Medulla oblongata (tissue), 1 donor: ENCODE measurements around the gene MAPK1.
"Not testable (repeated sequence)": the region's sequence is repeated elsewhere in the genome, so short reads cannot be mapped to it uniquely, and the experiment has no call there.

Experiments used
- DNase-seq: peaks from one replicate; pipeline ENCODE4 v3.0.0-alpha.2; 2015; ENCODE audit errors: extremely low spot score

The MAPK1 gene

DNA sequence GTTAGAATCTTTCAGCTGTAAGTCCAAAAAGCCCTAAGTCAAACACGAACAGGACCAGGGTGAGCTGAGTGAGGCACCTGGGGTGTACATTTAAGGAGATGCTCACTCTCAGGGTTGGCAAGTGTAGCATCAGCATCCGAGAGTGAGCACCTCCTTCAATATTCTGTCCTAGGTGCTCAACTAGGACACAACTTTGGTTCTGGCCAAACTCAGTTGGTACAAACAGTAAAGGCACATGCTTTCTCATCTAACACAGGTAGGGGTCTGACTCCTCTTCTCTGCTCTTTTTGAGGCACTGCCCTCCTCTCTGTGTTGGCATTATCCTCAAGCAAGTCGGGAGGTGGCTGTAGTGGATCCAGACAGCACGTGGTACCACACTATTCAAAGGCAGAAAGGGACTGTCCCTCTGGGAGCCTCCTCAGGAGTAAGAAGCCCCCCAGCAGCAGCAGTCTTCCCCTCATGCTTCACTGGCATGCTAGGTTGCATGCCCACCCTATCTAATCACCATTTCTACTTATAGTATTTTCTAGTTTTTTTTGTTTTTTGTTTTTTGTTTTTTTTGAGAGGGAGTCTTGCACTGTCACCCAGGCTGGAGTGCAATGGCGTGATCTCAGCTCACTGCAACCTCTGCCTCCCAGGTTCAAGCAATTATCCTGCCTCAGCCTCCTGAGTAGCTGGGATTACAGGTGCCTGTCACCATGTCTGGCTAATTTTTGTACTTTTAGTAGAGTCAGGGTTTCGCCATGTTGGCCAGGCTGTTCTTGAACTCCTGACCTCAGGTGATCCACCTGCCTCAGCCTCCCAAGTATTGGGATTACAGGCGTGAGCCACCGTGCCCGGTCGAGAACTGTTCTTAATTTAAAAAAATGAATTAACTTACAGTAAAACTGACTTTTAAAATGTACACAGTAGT lies 14.7 kb upstream of the MAPK1 start:
- DNase-seq = no peak

- DNase-seq = no peak
Measured at GRCh38 chr22:21876486-21877176, 9.2 kb upstream of the MAPK1 start.

GRCh38 chr22:21874953-21875352 lies 7.5 kb upstream of the MAPK1 start:
- DNase-seq = not testable (repeated sequence)

GRCh38 chr22:21873619-21874018 lies 6.2 kb upstream of the MAPK1 start:
- no peak for DNase-seq

- DNase-seq = not testable (repeated sequence)
Measured at GRCh38 chr22:21872741-21873140, 5.3 kb upstream of the MAPK1 start.

- no peak for DNase-seq
Measured at GRCh38 chr22:21868651-21869050, 1.2 kb upstream of the MAPK1 start.

- no peak for DNase-seq
Measured at GRCh38 chr22:21866833-21867527, 465 bp downstream of the MAPK1 start.

- peak; percentile 75 for DNase-seq
Measured at GRCh38 chr22:21865041-21865440, 2.4 kb downstream of the MAPK1 start.

DNA sequence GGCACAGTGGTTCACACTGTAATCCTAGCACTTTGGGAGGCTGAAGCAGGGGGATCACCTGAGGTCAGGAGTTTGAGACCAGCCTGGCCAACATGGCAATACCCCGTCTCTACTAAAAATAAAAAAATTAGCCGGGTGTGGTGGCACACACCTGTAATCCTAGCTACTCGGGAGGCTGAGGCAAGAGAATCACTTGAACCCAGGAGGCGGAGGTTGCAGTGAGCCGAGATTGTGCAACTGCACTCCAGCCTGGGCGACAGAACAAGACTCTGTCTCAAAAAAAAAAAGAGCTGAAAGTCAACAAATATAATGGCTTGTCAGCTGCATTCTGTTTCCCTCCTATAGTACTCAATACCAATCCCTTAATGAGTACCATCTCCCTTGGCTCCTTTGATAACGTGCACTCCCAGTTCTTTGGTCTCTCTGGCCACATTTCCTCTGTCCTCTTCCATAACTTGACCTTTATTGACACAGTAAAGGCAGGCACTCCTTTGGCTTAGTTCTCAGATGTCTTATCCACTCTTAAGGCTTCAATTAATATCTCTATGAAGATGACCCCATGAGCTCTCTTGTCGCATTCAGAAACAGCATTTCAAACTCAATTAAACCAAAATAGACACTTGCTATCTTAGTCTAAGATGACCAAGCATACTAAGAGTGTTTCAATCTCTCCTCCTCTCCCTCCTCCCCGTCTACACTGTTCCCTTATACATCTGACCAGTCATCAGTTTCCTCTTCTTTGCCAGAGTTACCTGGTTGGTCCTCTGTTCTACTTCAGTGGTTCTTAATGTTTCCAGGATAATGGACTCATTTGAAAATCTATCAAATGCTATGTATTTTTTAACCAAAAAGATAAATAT lies 4.8 kb downstream of the MAPK1 start:
- DNase-seq = no peak

GRCh38 chr22:21861851-21862250 lies 5.6 kb downstream of the MAPK1 start:
- no peak for DNase-seq

GRCh38 chr22:21861264-21861848 lies 6.1 kb downstream of the MAPK1 start:
- no peak for DNase-seq

DNA sequence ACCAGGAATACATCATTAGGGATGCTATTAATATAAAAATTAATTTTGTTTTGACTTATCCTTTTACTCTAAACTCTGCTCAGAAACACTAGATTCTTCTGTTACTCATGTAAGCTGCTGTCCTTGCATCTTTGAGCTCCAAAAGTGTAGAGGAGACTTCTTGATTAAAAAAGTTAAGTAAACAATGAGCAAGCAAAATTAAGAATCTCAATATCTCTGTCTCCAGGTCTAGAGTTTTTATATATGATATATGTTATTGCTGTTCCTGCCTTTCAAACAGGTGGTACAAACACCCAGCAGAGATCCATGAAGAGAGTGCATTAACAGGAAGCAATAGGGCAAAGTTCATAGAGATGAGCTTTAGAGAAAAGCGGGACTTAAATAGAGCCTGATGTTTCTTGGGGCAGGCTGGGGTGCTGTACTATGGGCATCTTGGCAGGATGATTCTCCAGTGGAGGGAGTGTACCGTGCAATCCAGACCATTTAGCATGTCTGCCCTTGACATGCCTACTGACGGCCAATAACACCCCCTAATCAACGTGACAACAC lies 6.9 kb downstream of the MAPK1 start:
- DNase-seq = no peak

DNA sequence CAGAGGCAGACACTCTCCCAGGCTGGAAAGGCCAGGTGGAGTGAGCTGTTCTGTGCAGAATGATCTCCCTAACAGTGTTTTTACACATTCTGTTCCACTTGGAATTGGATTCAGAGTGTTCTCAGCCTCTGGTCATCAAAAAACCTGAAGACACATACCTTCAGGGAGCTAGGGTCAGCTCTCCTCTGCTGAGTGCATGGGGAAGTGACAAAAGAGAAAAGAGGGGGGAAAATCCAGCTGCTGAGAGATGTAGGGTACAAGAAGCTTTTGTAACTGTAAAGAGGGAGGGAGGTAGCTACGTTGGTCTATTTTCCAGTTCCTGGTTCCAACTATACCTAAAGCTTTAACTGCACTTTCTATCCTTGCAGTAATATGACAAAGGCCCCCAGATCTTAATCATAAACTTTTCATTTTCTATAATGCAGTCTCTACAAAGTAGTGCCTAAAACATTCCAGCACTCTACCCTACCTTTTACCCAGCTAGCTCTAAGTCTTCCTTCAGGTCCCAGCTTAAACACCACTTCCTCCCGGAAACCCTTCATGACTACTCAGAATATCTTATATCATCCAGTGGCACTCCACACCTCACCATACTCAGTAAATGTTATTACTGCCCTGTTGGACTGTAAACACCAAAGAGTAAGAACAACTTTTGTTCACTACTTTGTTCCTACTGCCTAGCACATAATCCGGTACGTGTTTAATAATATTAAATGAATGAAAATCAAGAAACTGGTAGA lies 9.2 kb downstream of the MAPK1 start:
- no peak for DNase-seq

DNA sequence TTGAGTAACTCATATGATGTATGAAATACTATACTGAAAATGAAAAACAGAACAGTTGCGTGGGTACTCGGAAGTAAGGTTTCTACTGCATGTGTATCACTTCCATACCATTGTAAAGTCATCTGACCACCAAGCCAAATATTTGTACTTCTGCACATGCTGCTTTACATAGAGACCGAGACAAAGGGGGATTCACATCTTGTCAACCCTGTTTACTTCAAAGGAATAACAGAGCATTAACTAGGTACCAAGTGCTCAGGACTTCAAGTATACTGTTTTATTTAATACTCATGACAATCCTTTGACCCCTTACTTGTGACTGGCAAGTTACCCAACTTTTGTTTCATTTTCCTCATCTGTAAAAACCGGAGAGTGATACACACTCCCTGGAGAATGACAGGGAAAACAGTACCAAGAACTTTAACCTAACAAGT lies 9.9 kb downstream of the MAPK1 start:
- no peak for DNase-seq

GRCh38 chr22:21856868-21857267 lies 10.6 kb downstream of the MAPK1 start:
- no peak for DNase-seq

DNA sequence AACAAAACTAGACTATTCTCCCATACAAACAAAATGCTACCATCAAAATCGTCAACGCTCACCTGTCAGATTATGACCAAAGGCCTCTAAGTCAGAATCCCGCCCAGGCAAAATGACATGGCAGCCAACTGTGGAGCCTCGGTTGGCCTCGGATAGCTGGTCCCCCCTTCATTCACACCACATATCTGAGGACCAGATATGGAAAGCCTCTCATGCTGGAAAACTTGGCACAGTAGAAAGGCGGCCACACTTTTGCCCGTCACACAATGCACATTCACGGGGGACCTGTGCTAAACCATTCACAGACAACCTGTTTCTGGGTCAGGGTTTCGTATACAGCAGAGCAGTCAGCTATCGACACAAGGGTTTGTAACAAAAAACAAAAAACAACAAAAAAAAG lies 11.2 kb downstream of the MAPK1 start:
- DNase-seq = no peak

- DNase-seq = no peak
Measured at GRCh38 chr22:21855676-21856075, 11.8 kb downstream of the MAPK1 start.

GRCh38 chr22:21850660-21851059 lies 16.8 kb downstream of the MAPK1 start:
- no peak for DNase-seq

DNA sequence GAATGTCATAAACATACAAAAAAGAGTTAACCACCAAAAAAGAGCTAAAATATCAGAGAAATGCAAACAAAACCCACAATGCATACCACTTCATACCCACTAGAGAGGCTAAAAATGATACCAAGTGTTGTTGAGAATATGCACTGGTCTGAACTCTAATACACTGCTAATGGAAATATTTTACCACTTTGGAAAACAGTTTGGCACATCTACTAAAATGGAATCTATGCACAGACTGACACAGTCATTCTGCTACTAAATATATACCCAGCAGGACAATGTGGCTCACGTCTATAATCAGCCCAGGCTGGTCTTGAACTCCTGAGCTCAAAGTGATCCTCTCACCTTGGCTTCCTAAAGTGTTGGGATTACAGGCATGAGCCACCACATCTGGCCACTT lies 18.0 kb downstream of the MAPK1 start:
- no peak for DNase-seq

DNA sequence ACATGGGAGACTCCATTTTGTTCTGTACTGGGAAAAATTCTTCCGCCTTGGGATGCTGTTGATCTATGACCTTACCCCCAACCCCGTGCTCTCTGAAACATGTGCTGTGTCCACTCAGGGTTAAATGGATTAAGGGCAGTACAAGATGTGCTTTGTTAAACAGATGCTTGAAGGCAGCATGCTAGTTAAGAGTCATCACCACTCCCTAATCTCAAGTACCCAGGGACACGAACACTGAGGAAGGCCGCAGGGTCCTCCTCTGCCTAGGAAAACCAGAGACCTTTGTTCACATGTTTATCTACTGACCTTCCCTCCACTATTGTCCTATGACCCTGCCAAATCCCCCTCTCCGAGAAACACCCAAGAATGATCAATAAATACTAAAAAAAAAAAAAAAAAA lies 19.4 kb downstream of the MAPK1 start:
- not testable (repeated sequence) for DNase-seq
